ENCODE data around the gene PRSS50.

DNA sequence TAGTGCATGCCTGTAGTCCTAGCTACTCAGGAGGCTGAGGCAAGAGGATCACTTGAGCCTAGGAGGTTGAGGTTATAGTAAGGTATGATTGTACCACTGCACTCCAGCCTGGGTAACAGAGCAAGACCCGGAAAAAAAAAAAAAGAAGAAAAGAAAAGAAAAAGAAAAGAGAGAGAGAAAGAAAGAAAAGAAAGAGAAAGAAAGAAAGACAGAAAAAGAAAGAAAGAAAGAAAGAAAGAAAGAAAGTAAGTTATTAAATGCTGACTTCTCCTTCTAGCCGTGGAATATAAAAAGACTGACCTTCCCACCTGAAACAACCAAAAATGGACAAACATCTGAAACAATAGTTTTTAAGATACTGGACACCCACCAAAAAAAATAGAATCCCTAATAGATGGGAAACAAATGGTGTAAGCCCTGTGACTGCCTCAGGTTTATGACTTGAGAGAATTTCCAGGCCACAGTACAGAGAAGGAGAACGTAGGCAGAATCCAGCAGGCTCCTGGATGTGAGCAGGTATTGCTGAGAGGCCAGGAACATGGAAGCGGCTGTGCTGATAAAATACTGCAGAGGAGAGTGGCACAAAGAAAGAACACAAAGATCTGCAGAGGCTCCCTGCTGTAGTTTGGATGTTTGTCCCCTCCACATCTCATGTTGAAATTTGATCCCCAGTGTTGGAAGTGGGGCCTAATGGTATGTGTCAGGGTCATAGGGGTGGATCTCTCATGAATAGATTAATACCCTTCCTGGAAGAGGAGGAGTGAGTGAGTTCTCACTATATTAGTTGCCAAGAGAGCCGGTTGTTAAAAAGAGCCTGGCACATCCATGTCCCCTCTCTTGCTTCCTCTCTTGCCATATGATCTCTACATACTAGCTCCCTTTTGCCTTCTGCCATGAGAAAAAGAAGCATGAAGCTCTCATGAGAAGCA, 41.8 kb upstream of the PRSS50 start:
- TF ChIP-seq, protein P1, sequence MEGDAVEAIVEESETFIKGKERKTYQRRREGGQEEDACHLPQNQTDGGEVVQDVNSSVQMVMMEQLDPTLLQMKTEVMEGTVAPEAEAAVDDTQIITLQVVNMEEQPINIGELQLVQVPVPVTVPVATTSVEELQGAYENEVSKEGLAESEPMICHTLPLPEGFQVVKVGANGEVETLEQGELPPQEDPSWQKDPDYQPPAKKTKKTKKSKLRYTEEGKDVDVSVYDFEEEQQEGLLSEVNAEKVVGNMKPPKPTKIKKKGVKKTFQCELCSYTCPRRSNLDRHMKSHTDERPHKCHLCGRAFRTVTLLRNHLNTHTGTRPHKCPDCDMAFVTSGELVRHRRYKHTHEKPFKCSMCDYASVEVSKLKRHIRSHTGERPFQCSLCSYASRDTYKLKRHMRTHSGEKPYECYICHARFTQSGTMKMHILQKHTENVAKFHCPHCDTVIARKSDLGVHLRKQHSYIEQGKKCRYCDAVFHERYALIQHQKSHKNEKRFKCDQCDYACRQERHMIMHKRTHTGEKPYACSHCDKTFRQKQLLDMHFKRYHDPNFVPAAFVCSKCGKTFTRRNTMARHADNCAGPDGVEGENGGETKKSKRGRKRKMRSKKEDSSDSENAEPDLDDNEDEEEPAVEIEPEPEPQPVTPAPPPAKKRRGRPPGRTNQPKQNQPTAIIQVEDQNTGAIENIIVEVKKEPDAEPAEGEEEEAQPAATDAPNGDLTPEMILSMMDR (conservative IDR thresholded peaks at IDR 0.05; ENCODE audit: low read depth, low read length) = no peak
- TF ChIP-seq EZH2 (IDR thresholded peaks at IDR 0.05; ENCODE audit: borderline replicate concordance, low read depth, low read length, poor library complexity, severe bottlenecking) = no peak
